SK-N-MC (cell line): Measurements from ENCODE around the gene R3HDM4.

Experiments used
- DNase-seq: peaks from one replicate; pipeline ENCODE4 v3.0.0-alpha.2; 2011; ENCODE audit warnings: low read depth, low spot score
- H3K27ac ChIP-seq: fragments of 200-600 bp; sonication (generic); 2 replicates; pipeline ENCODE4 v1.5.1; 2016; ENCODE audit warnings: mixed run types
- H3K36me3 ChIP-seq: fragments of 200-600 bp; sonication (generic); 2 replicates; pipeline ENCODE4 v1.6.1; 2017; ENCODE audit warnings: antibody characterized with exemption, low read length, mixed read lengths; ENCODE audit not compliant: insufficient read depth
- H3K4me3 ChIP-seq: fragments of 200-600 bp; sonication (generic); 2 replicates; pipeline ENCODE4 v1.5.1; 2016
- H3K9ac ChIP-seq: fragments of 200-600 bp; sonication (generic); 2 replicates; pipeline ENCODE4 v1.8.0; 2017; ENCODE audit warnings: mixed run types, mixed read lengths; ENCODE audit not compliant: insufficient read length
- H3K9me3 ChIP-seq: fragments of 200-600 bp; sonication (generic); 2 replicates; pipeline ENCODE4 v1.6.1; 2017; ENCODE audit warnings: low read depth, mild to moderate bottlenecking, antibody characterized with exemption, low read length, moderate library complexity, mixed read lengths
- EZH2 ChIP-seq: fragments of 200-600 bp; sonication (generic); IDR thresholded peaks from one replicate; pipeline ENCODE4 v1.6.1; 2017; ENCODE audit warnings: antibody characterized with exemption
- FOXP2 ChIP-seq: optimal IDR thresholded peaks from 2 replicates; pipeline ENCODE3; 2011; ENCODE audit warnings: mild to moderate bottlenecking, moderate library complexity; ENCODE audit not compliant: insufficient read depth; ENCODE audit errors: extremely low read length, control extremely low read depth
- POLR2AphosphoS5 ChIP-seq: IDR thresholded peaks from 2 replicates; pipeline ENCODE4 v1.6.1; 2012; ENCODE audit warnings: mild to moderate bottlenecking, low read depth, low read length, borderline replicate concordance

Gene R3HDM4

DNA sequence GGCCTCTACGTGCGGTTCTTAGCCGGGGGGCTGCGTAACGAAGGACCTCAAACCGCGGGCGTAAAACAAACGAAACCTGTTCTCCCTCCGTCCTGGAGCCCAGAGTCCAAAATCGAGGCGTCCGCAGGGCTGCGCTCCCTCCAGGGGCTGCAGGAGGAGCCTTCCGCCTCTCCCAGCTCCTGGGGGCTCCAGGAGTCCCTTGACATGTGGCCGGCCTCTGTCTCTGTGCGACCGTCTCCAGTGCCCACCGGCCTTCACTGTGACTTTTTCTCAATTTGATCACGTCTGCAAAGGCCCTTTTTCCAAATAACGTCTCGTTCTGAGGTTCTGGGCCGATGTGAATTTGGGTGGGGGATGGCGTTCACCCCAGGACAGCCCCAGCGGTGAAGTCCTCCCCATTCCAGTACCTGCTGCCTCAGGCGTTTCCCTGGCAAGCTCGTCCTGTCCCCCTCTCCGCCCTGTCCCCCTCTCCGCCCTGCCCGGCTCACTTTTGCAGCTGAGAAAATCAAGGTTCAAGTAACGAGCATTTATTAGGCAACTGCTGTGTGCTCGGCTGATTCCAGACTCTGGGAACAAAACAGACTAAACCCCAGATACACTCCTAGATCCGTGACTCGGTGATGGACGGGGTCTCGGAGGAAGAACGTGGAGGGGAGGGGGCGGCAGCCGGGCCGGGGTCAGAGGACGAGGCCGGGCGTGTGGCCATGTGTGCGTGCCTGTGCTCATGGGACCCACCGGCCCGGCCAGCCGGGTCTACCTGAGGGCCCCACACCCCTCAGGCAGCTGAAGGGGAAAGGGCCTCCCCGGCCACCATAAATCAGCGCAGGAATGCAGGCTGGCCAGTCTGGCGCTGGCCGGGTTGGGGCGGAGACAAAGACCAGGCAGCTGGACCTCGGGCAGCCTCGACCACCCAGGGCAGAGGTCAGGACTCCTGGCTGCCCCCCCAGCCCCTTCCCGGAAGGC lies 43.1 kb upstream of the R3HDM4 start:
- Histone ChIP-seq H3K4me3 (no peak overlapping the region), H3K27ac (no peak overlapping the region)

GRCh38 chr19:954672-955494 lies 41.9 kb upstream of the R3HDM4 start:
- TF ChIP-seq EZH2 (no peak), FOXP2 (no peak), POLR2AphosphoS5 (no peak)
- no peaks in the 10 kb centered on the region for H3K9me3 ChIP-seq
- H3K27ac ChIP-seq = no peak overlapping the region
- DNase-seq = no peak
- no peak overlapping the region for H3K4me3 ChIP-seq
- no peak overlapping the region for H3K9ac ChIP-seq
- no peaks in the 10 kb centered on the region for H3K36me3 ChIP-seq

More for the DNA sequence above, 43.1 kb upstream of the R3HDM4 start:
- Histone ChIP-seq H3K36me3 (no peaks in the 10 kb centered on the region), H3K9ac (no peak overlapping the region), H3K9me3 (no peaks in the 10 kb centered on the region)
- TF ChIP-seq POLR2AphosphoS5 = no peak
- no peak for TF ChIP-seq EZH2
- TF ChIP-seq FOXP2 = no peak
- no peak for DNase-seq

GRCh38 chr19:954272-954671 lies 41.3 kb upstream of the R3HDM4 start:
- Histone ChIP-seq H3K4me3 (no peak overlapping the region), H3K9ac (no peak overlapping the region), H3K36me3 (no peaks in the 10 kb centered on the region), H3K9me3 (no peaks in the 10 kb centered on the region), H3K27ac (no peak overlapping the region)
- no peak for DNase-seq
- no peak for TF ChIP-seq FOXP2
- TF ChIP-seq POLR2AphosphoS5 = no peak
- no peak for TF ChIP-seq EZH2

- H3K36me3 ChIP-seq = no peaks in the 10 kb centered on the region
- no peaks in the 10 kb centered on the region for H3K9me3 ChIP-seq
- DNase-seq = no peak
- peak overlapping the region; percentile 31; the same call in 1 of the 2 replicates for H3K27ac ChIP-seq
- TF ChIP-seq FOXP2 (no peak), EZH2 (no peak), POLR2AphosphoS5 (no peak)
- H3K9ac ChIP-seq = no peak overlapping the region
- no peak overlapping the region for H3K4me3 ChIP-seq
Measured at GRCh38 chr19:953445-954271, 40.6 kb upstream of the R3HDM4 start.

GRCh38 chr19:952680-953444 lies 39.8 kb upstream of the R3HDM4 start:
- H3K9ac ChIP-seq = peak overlapping the region; percentile 41
- H3K4me3 ChIP-seq = 0 out of 2 replicates have a peak overlapping the region, but pooled peaks have one; percentile 12
- peak overlapping the region; percentile 57 for H3K27ac ChIP-seq
- no peaks in the 10 kb centered on the region for H3K36me3 ChIP-seq
- no peak for DNase-seq
- H3K9me3 ChIP-seq = no peaks in the 10 kb centered on the region
- TF ChIP-seq FOXP2 (no peak), POLR2AphosphoS5 (no peak), EZH2 (no peak)

DNA sequence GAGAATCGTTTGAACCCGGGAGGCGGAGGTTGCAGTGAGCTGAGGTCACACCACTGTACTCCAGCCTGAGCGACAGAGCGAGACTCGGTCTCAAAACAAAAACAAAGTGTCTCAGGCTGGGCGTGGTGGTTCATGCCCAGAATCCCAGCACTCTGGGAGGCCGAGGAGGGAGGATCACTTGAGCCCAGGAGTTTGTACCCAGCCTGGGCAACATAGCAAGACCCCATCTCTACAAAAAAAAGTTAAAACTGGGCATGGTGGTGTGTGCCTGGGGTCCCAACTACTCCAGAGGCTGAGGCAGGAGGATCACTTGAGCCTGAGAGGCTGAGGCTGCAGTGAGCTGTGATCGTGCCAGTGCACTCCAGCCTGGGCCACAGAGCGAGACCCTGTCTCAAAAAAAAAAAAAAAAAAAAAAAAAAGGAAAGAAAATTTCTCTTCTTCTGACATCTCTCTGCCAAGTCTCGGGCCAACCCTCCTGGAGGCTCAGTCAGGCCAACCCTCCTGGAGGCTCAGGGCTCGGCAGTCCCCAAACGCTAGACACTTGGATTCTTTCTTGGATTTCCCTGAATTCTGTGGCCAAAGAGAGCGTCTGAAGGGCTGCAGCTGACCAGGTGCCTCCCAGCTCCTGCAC lies 39.1 kb upstream of the R3HDM4 start:
- Histone ChIP-seq H3K9me3 (no peaks in the 10 kb centered on the region), H3K9ac (no peak overlapping the region), H3K36me3 (no peaks in the 10 kb centered on the region), H3K27ac (peak overlapping the region; percentile 57; the same call in 1 of the 2 replicates), H3K4me3 (no peak overlapping the region)
- no peak for DNase-seq
- TF ChIP-seq FOXP2 = no peak
- no peak for TF ChIP-seq EZH2
